Fibroblast of upper back skin (primary cell): ENCODE measurements around the gene TNNT2.
A peak's percentile ranks its signal among the peaks of the same experiment; 100 is the strongest.

Experiments
- DNase-seq: peaks from one replicate; pipeline ENCODE4 v3.0.0-alpha.2; 2013

TNNT2 gene

DNA sequence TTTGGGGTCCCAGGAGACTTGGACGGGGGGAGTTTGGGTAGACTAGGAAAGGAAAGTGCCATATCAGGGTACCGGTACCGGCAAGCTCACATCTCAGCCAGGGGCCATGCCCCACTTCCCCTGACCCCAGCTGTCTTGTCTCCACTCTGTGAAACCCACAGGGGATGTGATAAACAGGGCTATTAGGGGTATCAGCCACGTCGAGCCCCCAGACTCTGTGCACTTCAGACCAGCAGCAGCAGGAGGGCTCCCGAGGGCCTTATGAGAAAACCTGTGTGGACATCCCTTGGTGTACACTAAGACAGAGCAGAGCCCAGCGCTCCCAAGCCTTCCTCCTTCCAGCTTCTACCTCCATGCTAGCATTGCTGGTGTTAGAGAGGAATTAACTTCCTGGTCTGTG is 46.3 kb downstream of the TNNT2 start:
- no peak for DNase-seq

DNA sequence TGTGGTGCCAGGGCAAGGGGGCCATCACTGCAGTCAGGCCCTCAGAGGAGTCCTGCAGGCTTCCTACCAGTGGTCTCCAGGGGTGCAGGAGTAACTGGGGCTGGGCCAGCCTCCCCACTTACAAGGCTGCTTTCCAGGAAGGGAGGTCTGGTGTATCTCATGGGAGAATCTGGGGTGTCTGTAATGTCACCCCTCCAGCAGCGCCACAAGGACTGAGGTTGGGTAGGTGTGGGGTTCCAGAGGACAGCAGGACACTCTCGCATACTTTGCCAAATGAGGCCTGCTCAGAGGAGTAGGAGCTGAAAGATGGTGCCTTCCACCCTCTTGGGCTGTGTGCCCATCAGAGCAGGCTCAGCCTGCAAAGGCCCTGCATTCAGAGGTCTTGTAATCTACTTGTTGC is 46.9 kb downstream of the TNNT2 start:
- DNase-seq = no peak

GRCh38 chr1:201329801-201330200 is 47.7 kb downstream of the TNNT2 start:
- DNase-seq = no peak

DNA sequence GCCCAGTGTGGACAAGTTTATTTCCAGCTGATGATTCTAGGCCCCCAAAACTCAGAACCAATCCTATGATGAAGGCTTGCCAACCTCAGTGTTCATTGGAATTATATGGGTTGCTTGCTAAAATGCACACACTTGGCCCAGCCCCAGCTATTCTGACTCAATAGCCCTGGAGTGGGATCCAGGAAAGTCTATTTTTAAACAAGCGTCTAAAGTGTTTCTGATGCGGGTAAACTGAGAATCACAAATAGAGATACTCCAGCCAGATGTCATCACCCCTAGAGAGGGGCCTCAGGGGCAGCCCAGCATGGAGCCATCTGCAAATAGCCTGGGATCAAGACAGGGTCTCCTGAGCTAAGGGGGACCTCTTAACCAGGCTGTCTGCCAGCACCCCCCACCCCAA is 48.2 kb downstream of the TNNT2 start:
- DNase-seq = peak; percentile 58

GRCh38 chr1:201328576-201328975 is 48.9 kb downstream of the TNNT2 start:
- no peak for DNase-seq

GRCh38 chr1:201327687-201328240 is 49.7 kb downstream of the TNNT2 start:
- DNase-seq = no peak

DNA sequence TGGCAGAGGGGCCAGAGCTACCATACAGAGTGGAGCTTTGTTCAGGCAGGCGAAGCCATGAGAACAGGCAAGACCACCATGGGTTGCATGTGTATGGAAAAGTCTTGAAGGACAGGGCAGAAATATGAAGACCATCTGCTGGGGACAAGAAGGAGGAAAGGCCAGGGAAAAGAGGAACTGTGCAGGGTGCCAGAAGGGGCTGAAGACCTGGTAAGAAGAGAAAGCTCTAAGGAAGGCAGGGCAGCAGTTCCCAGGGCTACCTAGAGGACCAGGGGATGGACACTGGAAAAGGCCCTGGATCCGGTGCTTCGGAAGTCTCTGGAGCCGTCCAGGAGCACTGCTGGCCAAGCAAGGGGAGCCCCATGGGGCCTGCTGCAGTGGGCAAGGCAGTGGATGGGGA is 50.8 kb downstream of the TNNT2 start:
- no peak for DNase-seq

GRCh38 chr1:201325678-201326060 is 51.8 kb downstream of the TNNT2 start:
- no peak for DNase-seq

GRCh38 chr1:201324821-201325677 is 52.4 kb downstream of the TNNT2 start:
- no peak for DNase-seq

GRCh38 chr1:201324306-201324705 is 53.2 kb downstream of the TNNT2 start:
- no peak for DNase-seq

DNA sequence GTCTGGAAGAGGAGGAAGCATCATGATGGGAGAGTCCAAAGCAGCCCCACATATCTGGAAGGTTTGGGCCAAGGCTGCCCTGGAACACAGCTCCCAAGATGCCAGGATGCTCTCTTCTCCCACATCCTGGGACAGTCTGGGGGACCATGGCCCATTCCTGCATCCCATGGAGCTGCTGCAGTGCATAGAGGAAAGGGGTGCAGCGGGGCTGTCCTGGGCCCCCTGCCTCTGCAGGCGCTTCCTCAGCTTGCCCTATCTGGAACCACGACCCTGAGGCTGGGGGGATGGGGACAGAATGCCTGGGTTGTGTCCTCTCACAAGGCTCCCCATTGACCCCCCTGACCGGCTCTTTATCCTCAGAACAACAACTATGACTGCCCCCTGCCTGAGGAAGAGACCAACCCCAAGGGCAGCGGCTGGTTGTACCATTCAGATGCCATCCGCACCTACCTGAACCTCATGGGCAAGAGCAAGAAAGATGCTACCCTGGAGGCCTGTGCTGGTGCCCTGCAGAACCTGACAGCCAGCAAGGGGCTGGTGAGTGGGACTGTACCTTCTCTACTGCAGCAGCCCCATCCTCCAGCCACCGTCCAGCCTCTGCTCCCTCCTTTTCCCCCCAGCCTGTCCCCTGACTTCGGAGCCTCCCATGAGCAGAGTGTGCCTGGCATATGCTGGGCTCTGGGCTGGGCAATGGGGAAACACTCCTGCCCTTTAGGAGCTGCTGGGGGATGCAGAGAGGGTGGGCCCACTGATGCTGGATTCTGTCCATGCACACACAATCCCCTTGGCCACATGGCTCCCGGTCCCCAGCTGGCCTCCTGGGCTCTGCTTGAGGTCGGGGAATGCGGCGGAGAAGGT is 54.6 kb downstream of the TNNT2 start:
- DNase-seq = no peak

GRCh38 chr1:201321826-201322390 is 55.6 kb downstream of the TNNT2 start:
- no peak for DNase-seq

GRCh38 chr1:201320168-201320788 is 57.2 kb downstream of the TNNT2 start:
- no peak for DNase-seq

DNA sequence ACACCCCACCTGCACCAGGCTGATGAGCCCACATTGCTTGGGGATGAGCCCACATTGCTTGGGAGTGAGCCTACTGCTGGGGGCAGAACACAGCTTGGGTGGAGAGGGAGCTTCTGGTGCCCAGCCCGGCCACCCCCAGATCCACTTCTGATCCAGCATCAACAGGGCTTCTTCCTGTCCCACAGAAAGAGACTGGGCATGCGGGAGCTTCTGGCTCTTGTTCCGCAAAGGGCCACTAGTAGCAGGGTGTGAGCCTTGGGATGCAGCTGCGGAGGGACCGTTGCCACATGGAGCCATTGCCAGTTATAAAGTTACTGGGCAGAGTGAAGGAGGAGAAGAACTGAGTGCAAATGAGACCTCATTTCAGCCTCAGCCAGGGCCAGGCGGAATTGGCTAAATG is 57.8 kb downstream of the TNNT2 start:
- no peak for DNase-seq

DNA sequence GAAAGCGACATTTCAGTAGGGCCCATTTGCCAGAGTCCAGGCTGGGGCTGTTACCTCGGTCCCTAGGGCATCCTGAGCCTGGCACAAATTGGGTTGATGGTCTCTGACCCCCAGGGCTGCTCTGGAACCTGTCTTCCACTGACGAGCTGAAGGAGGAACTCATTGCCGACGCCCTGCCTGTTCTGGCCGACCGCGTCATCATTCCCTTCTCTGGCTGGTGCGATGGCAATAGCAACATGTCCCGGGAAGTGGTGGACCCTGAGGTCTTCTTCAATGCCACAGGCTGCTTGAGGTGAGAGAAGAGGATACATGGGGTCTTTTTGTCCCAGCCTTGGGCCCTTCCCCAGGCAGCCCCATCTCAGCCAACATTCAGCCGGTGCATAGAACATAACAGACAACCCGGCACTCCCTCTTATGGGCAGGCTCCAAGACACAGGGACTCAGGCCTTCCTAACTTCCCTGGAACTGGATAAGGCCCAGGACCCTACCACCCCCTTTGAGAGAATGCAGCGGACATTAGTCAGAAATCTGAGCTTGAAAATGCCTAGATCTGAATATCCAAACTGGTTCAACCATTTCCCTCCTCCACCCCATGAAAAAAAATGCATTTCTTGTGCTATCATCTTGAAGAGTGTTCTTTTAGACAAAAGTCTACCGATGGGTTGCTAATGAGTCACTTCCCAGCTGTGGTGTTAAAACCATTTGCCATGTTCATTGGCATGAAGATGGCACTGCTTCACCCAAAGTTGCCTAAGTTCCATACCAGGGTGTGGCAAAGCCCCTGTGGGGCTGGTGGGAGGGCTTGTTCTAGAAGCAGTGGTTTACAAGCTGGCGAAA is 58.8 kb downstream of the TNNT2 start:
- DNase-seq = no peak

DNA sequence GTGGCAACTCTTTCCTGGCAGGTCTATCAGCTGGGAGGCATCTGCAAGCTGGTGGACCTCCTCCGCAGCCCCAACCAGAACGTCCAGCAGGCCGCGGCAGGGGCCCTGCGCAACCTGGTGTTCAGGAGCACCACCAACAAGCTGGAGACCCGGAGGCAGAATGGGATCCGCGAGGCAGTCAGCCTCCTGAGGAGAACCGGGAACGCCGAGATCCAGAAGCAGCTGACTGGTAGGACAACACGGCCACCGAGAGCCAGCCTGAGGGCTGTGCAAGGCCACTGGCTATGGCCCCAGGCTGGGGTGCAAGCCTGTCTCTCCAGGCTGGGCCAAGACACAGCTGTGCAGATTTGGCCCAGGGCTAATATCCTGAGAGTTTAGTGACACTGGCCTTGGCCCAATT is 59.9 kb downstream of the TNNT2 start:
- DNase-seq = no peak

GRCh38 chr1:201316556-201316955 is 60.9 kb downstream of the TNNT2 start:
- no peak for DNase-seq

- no peak for DNase-seq
These were observed 64.4 kb downstream of the TNNT2 start for GRCh38 chr1:201313086-201313485.

DNA sequence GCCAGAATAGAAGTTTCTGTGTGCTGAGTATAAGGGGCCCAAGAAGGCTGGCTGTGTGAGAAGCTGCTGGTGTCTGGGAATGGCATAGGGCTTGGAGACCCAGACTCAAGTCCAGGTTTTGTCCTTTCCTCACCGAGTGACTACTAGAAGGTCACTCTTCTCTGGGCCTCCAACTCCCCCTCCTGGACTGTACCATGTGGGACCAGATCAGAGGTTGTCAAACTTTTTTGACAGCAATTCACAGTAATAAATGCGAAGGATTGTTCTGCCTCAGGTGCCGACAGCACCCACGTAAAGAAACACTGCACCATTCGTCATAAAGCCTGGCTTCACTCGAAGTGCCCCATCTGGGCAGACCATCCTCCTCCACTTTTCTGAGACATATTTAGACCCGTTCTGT is 65.2 kb downstream of the TNNT2 start:
- DNase-seq = no peak

- no peak for DNase-seq
These were observed 66.0 kb downstream of the TNNT2 start for GRCh38 chr1:201311356-201312011.

DNA sequence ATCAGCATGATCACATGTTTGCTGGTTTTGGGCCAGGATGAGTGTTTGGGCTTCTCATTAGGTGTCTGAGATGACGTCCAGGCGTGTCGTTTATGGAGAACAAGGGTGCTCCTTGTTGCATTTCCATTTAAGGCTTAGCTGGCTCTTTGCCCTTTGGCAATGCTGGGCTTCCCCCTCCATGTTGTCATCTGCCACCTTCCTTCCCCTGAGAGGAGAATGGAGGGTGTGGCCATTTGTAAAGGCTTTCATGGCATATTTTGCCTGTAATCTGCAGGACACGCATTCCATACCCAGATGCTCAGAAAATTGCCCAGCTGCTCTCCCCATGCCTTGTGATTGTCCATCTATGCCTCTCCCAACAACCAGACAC is 66.5 kb downstream of the TNNT2 start:
- DNase-seq = no peak
